A673 (cell line): ENCODE measurements around the gene NEURL1B. TPM values are rescaled to one million over a fixed set of nuclear protein-coding genes. Genes with fewer than 3 reads are reported as not detected.

ENCODE experiments used
- BruUV-seq: library from RNA; stranded (reverse); fragments of 400-500 nt; replicated peaks from 2 replicates; lab custom pipeline; 2021; lab: Mats Ljungman, UMichigan
- CTCF ChIA-PET: fragments of 300-600 bp; sonication (Branson Sonifier 250); formaldehyde crosslinking; loops from one replicate; lab custom pipeline; 2022; ENCODE audit warnings: antibody characterized with exemption; lab: Charles Lee
- POLR2A ChIA-PET: fragments of 300-600 bp; sonication (Branson Sonifier 250); formaldehyde crosslinking; loops from one replicate; lab custom pipeline; 2022; ENCODE audit warnings: antibody characterized with exemption; ENCODE audit not compliant: low non-redundant PET; lab: Charles Lee
- DNase-seq: peaks from one replicate; pipeline ENCODE4 v3.0.0-alpha.2; 2015; ENCODE audit warnings: low spot score
- H3K27ac ChIP-seq: fragments of 200-600 bp; sonication (generic); 2 replicates; pipeline ENCODE4 v1.5.1; 2016; ENCODE audit warnings: mixed run types, low read depth, mild to moderate bottlenecking, mixed read lengths, antibody characterized with exemption, low read length; ENCODE audit not compliant: poor library complexity, severe bottlenecking
- H3K27me3 ChIP-seq: fragments of 200-600 bp; sonication (generic); replicated peaks from 2 replicates; pipeline ENCODE4 v1.6.1; 2017; ENCODE audit warnings: mixed run types, low read depth, mild to moderate bottlenecking, mixed read lengths, antibody characterized with exemption, low read length; ENCODE audit not compliant: insufficient read depth, poor library complexity
- H3K36me3 ChIP-seq: fragments of 200-600 bp; sonication (generic); 2 replicates; pipeline ENCODE4 v1.6.1; 2016; ENCODE audit warnings: mixed run types, mild to moderate bottlenecking, mixed read lengths, antibody characterized with exemption, low read length; ENCODE audit not compliant: insufficient read depth, poor library complexity, severe bottlenecking
- H3K4me1 ChIP-seq: fragments of 200-600 bp; sonication (generic); 2 replicates; pipeline ENCODE4 v1.6.1; 2017; ENCODE audit warnings: mixed run types, mild to moderate bottlenecking, mixed read lengths, antibody characterized with exemption, low read length; ENCODE audit not compliant: insufficient read depth, poor library complexity, severe bottlenecking
- H3K4me3 ChIP-seq: fragments of 200-600 bp; sonication (generic); 2 replicates; pipeline ENCODE4 v1.5.1; 2016; ENCODE audit warnings: low read depth, mixed run types, mild to moderate bottlenecking, mixed read lengths, low read length; ENCODE audit not compliant: poor library complexity, severe bottlenecking
- H3K9me3 ChIP-seq: fragments of 200-600 bp; sonication (generic); 2 replicates; pipeline ENCODE4 v1.6.1; 2016; ENCODE audit warnings: mixed run types, low read depth, mild to moderate bottlenecking, mixed read lengths, antibody characterized with exemption, low read length; ENCODE audit not compliant: poor library complexity, severe bottlenecking
- EZH2 ChIP-seq: fragments of 200-600 bp; sonication (generic); IDR thresholded peaks from 2 replicates; pipeline ENCODE4 v1.6.1; 2017; ENCODE audit warnings: borderline replicate concordance, low read depth, mild to moderate bottlenecking, mixed read lengths, antibody characterized with exemption, low read length; ENCODE audit not compliant: poor library complexity, severe bottlenecking
- intact Hi-C: fragments of 100-400 bp; cut with micrococcal nuclease; formaldehyde crosslinking; loops from one replicate; pipeline ENCODE4 v1.10.0; 2022; ENCODE audit not compliant: unreplicated experiment
- total RNA-seq: library from RNA; stranded (reverse); gene quantifications from 2 replicates; pipeline ENCODE4 v1.2.3, GENCODE V29; 2021
- TF ChIP-seq, protein P1 (sequence below): fragments of 300-800, 200-600 bp; sonication (generic); conservative IDR thresholded peaks from 2 replicates; pipeline ENCODE4 v1.5.1; 2017; ENCODE audit warnings: low read depth, mild to moderate bottlenecking, antibody characterized with exemption, low read length, moderate library complexity, mixed read lengths

The NEURL1B gene
- total RNA-seq, 1 experiment from 2014 or later = 5.1 TPM

GRCh38 chr5:172594867-172595466 is 46.1 kb upstream of the NEURL1B start:
- Histone ChIP-seq H3K27me3 (no peaks in the 10 kb centered on the region), H3K4me3 (no peak overlapping the region), H3K4me1 (no peaks in the 10 kb centered on the region), H3K27ac (no peak overlapping the region), H3K9me3 (no peaks in the 10 kb centered on the region), H3K36me3 (no peaks in the 10 kb centered on the region)
- no peak for TF ChIP-seq EZH2
- TF ChIP-seq, protein P1, sequence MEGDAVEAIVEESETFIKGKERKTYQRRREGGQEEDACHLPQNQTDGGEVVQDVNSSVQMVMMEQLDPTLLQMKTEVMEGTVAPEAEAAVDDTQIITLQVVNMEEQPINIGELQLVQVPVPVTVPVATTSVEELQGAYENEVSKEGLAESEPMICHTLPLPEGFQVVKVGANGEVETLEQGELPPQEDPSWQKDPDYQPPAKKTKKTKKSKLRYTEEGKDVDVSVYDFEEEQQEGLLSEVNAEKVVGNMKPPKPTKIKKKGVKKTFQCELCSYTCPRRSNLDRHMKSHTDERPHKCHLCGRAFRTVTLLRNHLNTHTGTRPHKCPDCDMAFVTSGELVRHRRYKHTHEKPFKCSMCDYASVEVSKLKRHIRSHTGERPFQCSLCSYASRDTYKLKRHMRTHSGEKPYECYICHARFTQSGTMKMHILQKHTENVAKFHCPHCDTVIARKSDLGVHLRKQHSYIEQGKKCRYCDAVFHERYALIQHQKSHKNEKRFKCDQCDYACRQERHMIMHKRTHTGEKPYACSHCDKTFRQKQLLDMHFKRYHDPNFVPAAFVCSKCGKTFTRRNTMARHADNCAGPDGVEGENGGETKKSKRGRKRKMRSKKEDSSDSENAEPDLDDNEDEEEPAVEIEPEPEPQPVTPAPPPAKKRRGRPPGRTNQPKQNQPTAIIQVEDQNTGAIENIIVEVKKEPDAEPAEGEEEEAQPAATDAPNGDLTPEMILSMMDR = no peak
- intact Hi-C loops = no loop called here
- no TSS peak for BruUV-seq
- CTCF ChIA-PET = no interaction called here
- DNase-seq = no peak
- POLR2A ChIA-PET = no interaction called here

DNA sequence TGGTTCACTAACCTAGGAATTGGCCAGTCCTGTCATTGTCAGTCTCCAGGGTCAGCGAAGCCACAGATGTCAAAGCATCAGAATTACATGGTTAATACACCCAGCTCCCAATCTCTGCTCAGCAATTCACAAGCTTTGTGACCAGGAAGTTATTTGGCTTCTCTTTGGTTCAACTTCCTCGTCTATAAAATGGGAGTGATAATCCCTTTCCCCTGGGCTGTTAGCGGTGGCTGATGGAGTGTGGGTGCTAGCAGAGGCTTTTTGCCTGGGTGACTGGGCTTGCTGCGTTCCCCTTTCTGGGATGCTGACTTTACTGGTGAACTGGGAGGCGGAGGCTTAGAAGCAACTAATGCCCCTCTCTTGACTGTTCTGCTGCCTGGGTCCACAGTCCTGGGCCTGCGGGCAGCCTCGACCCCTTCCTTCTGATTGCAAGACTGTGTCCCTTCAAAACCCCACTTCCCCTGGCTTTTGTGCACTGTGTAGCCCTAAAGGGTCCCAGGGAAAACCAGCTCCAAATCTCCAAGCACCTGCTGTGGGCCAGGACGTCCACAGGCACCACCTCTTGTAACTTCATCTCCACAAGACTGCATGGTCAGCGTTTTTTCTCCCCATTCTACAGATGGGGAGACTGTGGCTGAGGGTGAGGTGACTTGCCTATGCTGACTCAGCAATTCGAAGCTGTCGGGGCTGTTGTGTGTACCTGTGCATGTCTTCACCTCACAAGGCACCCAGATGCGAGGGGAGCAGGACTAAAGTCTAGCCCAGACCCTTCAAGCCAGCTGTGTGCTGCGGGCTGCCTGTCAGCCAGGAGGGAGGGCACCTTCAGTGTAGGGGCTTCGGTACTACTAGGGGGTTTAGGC is 45.2 kb upstream of the NEURL1B start:
- BruUV-seq = no TSS peak

GRCh38 chr5:172596638-172597231 is 44.3 kb upstream of the NEURL1B start:
- ChIA-PET CTCF (no interaction called here), POLR2A (no interaction called here)
- no peak overlapping the region for H3K4me3 ChIP-seq
- no peaks in the 10 kb centered on the region for H3K4me1 ChIP-seq
- no peaks in the 10 kb centered on the region for H3K36me3 ChIP-seq
- no peak overlapping the region for H3K27ac ChIP-seq
- no peaks in the 10 kb centered on the region for H3K27me3 ChIP-seq
- H3K9me3 ChIP-seq = no peaks in the 10 kb centered on the region
- TF ChIP-seq EZH2 = no peak
- TF ChIP-seq, protein P1 = no peak
- no TSS peak for BruUV-seq
- intact Hi-C loops = no loop called here
- DNase-seq = no peak

More for the DNA sequence above, 45.2 kb upstream of the NEURL1B start:
- Histone ChIP-seq H3K9me3 (no peaks in the 10 kb centered on the region), H3K36me3 (no peaks in the 10 kb centered on the region), H3K27me3 (no peaks in the 10 kb centered on the region), H3K27ac (no peak overlapping the region), H3K4me1 (no peaks in the 10 kb centered on the region), H3K4me3 (no peak overlapping the region)
- ChIA-PET POLR2A (no interaction called here), CTCF (no interaction called here)
- DNase-seq = no peak
- intact Hi-C loops = no loop called here
- TF ChIP-seq, protein P1 = no peak
- TF ChIP-seq EZH2 = no peak
